HFF-Myc (cell line): ENCODE results near the gene PTPN7.
"Not testable (repeated sequence)": the region's sequence is repeated elsewhere in the genome, so short reads cannot be mapped to it uniquely, and the experiment has no call there.

ENCODE experiments used
- DNase-seq: peaks from one replicate; pipeline ENCODE4 v3.0.0-alpha.2; 2011; ENCODE audit warnings: low read depth; ENCODE audit errors: extremely low read depth
- H3K4me3 ChIP-seq: replicated peaks from 2 replicates; pipeline ENCODE4 v1.5.1; 2011; ENCODE audit warnings: low read depth, mild to moderate bottlenecking, control low read depth, low read length
- TF ChIP-seq, protein P1 (sequence below): IDR thresholded peaks from 2 replicates; pipeline ENCODE4 v1.5.1; 2012; ENCODE audit warnings: mild to moderate bottlenecking, low read depth, low read length, control low read depth; ENCODE audit errors: missing control alignments

Gene PTPN7

DNA sequence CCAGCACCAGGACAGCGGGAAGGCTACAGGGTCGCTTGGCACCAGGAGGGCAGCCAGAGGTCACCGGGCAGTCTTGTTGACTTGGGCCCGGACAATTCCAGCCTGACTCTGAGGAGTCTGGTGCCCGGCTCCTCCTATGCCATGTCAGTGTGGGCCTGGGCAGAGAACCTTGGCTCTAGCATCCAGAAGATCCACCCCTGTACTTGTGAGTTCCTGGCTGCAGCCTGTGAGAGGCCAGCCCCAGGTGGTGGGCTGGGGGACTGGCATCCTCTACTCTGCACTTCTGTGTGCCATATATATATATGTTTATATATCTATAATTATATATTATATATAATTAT, 11.6 kb upstream of the PTPN7 start:
- no peak for DNase-seq
- TF ChIP-seq, protein P1, sequence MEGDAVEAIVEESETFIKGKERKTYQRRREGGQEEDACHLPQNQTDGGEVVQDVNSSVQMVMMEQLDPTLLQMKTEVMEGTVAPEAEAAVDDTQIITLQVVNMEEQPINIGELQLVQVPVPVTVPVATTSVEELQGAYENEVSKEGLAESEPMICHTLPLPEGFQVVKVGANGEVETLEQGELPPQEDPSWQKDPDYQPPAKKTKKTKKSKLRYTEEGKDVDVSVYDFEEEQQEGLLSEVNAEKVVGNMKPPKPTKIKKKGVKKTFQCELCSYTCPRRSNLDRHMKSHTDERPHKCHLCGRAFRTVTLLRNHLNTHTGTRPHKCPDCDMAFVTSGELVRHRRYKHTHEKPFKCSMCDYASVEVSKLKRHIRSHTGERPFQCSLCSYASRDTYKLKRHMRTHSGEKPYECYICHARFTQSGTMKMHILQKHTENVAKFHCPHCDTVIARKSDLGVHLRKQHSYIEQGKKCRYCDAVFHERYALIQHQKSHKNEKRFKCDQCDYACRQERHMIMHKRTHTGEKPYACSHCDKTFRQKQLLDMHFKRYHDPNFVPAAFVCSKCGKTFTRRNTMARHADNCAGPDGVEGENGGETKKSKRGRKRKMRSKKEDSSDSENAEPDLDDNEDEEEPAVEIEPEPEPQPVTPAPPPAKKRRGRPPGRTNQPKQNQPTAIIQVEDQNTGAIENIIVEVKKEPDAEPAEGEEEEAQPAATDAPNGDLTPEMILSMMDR: no peak
- H3K4me3 ChIP-seq: no peak overlapping the region

DNA sequence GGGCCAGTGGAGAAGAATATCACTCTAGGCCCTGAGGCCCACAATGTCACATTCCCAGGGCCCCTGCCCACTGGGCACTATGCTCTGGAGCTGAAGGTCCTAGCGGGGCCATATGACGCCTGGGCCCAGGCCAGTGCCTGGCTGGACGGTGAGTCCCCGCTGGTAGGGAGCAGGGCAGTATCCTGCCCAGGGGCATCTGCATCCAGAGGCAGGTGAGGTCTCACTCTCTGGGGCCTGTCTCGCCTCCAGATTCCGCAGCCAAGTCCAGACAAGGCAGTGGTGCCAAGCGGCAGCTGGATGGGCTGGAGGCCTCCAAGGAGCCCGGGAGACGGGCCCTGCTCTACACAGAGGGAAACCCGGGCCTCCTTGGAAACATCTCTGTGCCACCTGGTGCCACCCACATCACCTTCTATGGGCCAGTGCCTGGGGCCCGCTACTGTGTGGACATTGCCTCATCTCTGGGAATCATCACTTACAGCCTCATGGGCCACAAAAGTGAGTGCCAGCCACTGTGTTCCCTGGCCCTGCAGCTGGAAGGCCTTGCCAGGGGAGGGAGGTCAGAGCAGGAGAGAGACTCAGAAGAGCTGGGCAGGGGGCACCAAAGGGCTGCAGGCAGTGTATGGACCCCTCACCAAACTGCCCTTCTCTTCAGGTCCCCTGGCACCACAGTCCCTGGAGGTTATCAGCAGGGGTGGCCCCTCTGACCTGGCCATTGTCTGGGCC, 11.1 kb upstream of the PTPN7 start:
- TF ChIP-seq, protein P1: no peak
- no peak for DNase-seq

DNA sequence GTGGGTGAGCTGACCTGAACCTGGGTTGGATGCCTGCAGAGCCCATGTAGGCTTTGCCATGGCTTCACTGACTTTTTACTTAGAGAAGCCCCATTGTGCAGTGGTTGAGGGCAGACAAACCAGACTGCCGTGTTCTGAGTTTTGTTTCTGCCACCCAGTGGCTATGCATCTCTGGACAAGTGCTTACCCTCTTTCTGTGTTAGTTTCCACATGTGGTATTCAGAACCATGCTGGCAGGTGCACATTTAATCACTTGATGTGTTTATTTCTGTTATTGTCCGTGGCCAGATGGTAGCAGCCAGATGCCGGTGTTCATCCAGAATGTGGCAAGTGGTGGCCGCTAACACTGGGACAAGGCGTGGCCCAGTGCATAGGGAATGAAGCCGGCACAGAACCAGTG, 10.3 kb upstream of the PTPN7 start:
- no peak overlapping the region for H3K4me3 ChIP-seq
- TF ChIP-seq, protein P1: no peak
- DNase-seq: no peak

More for the DNA sequence above, 11.1 kb upstream of the PTPN7 start:
- H3K4me3 ChIP-seq: no peak overlapping the region

DNA sequence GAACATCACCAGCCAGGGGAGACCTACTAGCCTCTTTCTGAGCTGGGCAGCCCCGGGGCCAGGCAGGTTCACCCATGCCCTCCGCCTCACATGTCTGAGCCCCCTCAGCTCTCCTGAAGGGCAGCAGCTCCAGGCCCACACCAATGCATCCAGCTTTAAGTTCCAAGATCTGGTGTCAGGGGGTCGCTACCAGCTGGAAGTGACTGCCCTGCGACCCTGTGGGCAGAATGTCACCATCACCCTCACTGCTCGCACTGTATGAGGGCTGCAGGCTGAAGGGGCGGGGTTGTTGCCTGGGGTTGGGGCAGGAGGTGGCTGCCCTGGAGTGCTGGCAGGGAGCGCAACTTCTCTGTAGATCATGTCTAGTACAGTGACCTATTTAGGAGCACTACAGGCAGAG, 8.5 kb upstream of the PTPN7 start:
- TF ChIP-seq, protein P1: no peak
- no peak for DNase-seq
- H3K4me3 ChIP-seq: peak overlapping the region; percentile 43

DNA sequence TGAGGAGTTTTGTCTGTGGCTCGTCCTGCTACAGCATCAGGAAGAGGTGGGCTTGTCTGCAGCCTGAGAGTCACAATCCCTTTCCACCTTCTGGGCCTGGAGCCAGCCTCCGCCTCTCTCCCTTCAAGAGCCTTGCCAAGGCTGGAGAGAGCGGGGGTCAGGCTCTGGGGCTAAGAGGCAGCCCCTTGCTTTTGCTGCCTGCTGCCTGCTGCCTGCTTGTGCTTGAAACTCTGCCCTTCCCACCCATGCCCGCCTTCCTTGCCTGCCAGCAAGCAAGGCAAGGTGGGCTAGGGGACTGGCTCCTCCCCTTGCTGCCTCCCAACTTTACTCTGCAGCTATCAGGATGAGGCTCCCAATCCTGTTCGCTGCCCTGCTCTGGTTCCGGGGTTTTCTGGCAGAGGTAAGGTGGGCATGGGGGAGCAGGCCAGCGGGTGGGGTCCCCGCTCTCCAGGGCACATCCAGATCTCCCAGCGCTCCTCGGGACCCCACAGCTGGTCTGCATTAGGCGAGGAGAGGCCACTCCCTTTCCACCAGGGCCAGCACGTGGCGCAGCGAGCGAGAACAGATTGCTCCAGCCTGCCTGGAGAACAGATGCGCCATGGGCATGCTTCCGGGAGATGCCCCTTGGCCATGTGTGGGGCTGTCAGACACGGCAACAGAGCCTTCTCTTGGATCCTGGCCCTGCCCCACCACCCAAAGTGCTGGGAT, 7.5 kb upstream of the PTPN7 start:
- peak; percentile 76 for DNase-seq
- TF ChIP-seq, protein P1: no peak
- H3K4me3 ChIP-seq: peak overlapping the region; percentile 43

DNA sequence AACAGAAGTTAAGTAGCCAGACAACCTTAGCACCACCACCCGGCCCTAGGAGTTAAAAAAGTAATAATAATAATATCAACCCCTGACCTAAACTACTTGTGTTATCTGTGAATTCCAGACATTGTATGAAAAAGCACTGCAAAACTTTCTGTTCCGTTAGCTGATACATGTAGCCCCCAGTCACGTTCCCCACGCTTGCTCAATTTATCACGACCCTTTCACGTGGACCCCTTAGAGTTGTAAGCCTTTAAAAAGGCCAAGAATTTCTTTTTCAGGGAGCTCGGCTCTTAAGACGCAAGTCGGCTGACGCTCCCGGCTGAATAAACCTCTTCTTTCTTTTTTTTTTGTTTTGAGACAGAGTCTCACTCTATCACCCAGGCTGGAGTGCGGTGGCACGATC, 6.7 kb upstream of the PTPN7 start:
- not testable (repeated sequence) for DNase-seq, H3K4me3 ChIP-seq

DNA sequence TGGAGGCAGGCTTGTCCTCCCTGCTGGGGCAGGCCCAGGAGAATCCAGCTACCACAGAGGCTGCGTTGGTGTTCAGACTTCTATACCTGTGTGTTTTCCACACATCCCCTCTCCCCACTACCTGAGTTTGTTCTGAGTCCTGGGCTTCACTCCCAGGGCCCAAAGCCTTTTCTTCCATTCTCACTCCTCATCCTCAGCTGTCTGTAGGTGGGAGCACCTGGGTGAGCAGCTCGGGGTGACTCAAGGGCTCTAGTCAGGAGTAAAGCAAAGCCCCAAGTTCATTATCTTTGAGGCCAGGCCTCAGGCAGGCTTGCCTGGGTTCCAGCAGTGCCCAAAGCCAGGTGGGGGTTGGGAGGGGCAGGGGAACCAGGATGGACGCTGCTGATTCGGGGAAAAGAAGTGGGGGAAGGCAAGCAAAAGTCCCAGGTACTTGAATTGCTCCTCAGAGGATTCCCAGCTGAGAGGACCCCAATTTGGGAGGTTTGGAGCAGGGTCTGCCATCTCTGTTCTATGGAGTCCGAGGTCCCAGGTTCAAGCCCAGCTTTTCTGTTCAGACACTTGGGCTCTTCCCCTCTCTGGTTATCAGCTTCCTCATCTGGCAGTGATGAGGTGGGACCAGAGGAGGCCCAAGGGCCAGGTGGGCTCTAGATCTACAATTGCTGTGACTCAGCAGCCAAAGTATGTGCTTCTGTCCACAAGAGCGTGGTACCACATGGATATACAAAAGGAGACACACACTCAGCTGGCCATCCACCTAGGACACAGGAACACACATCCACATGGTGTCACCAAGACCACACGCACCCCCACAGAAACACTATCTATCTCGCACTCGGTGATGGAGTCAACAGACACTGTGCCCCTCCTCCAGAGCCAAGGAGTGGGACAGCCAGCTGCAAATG, 5.8 kb upstream of the PTPN7 start:
- TF ChIP-seq, protein P1: no peak
- no peak overlapping the region for H3K4me3 ChIP-seq
- DNase-seq: no peak
